HG02970 (cell line): ENCODE data around the gene PARP1.

Experiments used
- ATAC-seq: cut with Tn5 transposase; IDR thresholded peaks from one replicate; pipeline ENCODE4 v1.9.1; 2021; ENCODE audit warnings: mild to moderate bottlenecking, moderate library complexity, moderate number of reproducible peaks; ENCODE audit not compliant: unreplicated experiment, low FRiP score

Gene PARP1

DNA sequence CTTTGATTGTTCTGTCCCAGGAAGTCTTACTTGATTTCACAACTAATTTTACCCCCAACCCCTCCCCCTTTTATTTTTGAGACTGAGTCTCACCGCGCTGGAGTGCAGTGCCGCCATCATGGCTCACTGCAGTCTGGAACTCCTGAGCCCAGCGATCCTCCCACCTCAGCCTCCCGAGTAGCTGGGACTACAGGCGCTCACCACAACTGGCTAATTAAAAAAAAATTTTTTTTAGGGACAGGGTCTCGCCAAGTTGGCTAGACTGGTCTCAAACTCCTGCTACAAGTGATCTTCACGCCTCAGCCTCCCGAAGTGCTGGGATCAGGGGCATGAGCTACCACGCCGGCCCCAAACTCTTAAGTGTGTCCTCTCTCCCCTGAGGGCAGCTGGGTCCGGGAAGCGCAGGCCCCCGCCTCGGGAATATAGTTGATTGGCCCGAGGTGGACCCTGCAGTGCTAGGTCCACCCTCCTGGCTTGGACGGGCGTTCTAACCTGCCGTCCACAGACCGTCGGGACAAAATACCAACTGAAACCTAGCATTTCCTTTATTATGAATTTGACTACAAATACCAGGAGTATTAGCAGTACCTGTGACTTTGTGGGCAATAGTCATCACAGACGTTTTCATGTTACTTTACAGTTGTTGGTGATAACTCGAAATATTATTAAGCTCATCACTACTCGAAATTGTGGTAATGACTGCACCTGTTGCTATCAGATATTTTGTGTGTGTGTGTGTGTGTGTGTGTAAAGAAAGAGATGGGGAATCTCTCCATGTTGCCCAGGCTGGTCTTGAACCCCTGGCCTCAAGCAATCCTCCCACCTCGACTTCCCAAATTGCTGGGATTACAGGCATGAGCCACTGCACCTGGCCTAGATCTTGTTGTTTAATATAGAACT lies 642 bp upstream of the PARP1 start:
- ATAC-seq, result no peak

DNA sequence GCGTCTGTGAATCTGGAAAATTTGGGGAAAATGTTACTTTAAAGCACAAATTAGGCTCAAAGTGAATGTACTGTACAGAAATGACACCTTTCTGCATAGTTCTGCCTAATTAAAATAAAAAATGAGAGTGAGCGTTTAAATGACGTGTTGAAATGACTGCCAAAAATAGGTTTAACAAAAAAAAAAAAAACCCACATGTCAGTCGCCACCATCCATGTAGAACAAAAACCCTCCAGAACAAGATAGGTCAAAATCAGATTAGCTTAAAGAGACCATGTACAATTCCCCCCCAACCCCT lies 745 bp downstream of the PARP1 start:
- no peak for ATAC-seq

DNA sequence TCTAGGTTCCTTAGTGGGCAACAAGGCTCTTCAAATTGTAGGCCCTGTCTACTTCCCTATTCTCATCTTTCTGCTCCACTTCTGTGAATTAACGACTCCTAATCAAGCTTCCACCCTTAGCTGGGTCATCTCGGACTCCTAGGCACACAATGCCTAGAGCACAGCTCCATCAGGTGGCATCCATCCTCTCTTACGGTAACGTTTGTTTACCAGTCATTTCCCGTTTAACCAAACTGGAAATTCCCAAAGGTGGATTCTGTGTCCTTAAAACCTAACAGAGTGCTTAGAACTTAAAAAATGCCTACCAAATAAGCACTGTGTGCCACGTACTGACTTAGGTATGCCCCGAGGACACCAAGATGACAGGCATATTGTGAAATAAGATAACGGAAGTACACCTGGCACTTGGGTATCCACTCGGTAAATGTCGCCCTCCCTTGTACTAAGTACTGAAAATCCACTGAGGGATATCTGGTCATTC lies 1.5 kb downstream of the PARP1 start:
- ATAC-seq, result no peak

DNA sequence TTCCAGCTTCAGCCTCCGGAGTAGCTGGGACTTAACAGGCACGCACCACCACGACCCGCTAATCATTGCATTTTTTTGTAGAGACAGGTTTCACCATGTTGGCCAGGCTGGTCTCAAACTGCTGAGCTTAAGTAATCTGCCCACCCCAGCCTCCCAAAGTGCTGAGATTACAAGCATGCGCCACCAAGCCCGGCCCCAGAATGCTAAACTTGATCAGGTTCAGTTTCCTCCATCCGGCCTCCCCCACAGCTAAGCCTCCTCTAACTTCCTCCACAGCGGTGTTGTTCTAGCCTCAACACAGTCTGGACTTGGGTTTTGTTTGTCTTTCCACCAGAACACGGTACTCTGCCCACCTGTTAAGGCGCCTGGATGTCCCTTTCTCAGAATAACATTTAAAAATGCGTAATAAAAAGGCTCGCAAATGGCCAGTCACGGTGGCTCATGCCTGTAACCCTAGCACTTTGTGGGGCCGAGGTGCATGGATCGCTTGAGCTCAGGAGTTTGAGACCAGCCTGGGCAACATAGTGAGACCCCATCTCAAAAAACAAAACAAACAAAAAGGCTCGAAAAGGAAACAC lies 2.4 kb downstream of the PARP1 start:
- no peak for ATAC-seq

DNA sequence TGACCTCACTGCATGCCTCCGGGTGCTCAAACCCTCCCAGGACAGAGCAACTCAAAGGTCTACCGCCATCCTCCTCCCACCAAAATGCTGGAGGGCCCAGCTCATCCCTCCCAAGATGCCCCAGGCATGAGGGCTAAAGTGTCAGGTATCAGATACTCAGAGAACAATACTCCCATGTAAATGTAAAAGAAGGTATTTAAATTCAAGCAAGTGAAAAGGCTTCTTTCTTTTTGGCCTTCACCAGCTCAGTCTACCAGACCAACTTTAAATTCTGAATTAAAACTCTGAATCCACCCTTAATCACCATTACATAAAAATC lies 3.0 kb downstream of the PARP1 start:
- no peak for ATAC-seq

DNA sequence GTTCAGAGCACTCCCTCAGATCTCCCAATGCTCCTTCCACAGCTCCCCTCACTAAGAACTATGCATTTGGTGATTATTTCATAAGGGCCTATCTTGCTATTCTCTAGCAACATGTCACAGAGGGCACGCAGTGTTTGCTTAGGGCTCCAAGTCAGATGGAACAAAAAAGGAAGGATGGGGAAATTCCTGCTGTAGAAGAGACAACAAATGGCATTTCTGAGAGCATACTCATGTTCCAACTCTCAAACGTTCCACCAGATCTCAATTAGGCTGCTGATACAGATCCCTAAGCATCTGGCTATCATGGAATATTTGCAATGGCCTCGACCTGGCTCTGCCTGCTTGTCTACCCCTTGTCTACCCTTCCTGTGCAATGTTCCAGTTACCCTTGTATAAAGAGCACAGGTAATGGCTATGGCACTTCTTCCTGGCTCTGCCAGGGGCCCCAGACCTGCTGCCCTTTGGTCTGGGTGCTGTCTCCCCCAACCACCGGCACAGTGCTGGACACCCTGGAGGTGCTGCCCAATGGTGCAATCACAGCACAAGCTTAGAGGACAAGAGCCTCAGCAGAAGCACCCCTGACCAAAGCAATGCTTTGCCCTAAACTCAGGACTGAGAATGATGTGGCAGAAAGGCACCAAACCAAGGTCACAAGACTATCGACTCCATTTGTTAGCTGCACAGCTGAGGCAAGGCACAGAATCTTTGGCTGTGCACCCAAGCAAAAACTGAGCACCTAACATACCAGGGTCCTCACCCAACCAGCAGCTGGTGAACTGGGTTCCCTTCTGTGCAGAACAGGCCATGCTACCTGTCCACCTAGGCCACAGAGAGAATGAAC lies 3.6 kb downstream of the PARP1 start:
- ATAC-seq, result no peak

DNA sequence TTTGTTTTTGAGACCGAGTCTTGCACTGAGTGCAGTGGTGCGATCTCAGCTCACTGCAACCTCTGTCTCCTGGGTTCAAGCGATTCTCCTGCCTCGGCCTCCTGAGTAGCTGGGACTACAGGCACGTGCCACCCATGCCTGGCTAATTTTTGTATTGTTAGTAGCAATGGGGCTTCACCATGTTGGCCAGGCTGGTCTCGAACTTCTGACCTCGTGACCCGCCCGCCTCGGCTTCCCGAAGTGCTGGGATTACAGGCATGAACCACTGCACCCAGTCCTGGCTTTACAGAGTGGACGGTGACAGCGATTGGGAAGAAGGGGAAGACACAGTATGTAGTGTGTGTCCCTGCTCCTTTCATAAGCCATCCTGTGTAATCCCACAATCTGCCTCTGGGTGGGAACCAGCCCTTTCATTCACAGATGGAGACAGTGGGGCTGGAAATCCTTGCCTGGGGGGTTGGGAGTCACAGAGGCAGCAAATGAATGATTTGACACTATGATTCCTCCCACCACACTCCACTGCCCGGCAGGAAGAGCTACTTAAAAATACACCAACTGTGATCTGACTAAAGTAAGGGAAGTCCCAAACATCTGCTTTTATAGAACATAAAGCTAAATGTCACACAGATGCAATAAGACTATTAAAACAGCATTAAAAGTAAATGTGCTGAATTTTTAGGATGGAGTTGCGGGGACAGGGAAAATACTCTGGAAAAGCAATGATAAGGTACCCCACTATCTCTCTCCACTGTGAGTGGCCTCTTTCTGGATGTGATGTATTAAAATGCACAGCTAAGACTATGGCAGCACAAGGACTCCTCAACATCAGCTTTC lies 4.5 kb downstream of the PARP1 start:
- no peak for ATAC-seq

DNA sequence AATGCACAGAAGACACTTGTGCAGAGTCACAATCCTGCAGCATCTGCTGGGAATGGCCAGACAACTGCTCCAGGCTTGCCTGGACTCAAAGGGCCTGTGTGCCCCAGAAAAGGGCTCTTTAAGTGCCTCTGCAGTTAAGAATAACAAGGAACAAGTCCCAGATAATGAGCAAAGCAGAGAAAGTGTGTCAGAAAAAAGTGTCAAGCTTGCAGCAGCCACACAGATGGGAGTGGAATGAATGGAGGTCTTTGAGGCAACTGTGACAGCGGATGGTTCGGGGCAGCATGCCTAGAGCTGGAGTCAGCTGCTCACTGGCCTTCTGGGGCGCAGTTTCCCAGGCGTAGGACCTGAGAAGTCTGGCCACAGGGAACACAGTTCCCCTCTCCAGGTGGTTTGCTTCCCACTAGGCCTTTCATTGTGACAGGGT lies 5.1 kb downstream of the PARP1 start:
- no peak for ATAC-seq

DNA sequence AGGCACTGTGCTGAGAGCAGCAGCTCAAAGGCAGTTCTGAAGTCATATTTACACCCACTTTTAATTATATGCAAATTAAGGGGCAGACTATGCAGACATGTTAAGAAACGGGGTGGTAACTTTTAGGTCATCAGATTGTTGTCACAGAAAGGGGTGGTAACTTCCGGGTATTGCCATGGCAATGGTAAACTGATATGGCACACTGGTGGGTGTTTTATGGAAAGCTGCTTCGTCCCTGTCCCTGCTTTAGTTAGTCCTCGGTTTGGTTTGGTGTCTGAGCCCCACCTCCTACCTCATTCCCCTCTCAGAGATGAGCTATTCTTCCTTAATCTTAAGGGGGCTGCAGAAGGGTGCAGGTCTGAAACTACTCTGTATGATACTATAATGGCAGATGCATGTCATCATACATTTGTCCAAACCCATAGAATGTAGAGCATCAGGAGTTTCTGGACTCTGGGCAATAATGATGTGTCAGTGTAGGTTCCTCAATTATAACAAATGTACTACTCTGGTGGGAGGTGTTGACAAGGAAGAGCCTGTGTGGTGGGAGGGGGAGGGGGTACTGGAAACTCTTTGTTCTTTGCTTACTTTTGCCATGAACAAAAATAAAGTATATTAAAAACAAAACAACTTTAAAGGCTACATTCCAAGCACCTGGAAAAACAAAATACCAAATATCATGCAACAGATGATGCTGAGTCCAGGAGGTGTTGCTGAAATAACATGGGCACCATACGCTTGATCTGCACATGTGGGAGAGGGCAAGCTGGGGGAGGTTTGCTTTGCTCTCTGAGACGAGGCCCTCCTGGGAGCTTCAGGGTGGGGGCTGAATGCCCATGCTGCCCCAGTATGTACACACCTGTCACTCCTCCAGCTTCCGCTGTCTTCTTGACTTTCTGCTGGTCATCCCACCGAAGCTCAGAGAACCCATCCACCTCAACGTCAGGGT lies 6.3 kb downstream of the PARP1 start:
- no peak for ATAC-seq

DNA sequence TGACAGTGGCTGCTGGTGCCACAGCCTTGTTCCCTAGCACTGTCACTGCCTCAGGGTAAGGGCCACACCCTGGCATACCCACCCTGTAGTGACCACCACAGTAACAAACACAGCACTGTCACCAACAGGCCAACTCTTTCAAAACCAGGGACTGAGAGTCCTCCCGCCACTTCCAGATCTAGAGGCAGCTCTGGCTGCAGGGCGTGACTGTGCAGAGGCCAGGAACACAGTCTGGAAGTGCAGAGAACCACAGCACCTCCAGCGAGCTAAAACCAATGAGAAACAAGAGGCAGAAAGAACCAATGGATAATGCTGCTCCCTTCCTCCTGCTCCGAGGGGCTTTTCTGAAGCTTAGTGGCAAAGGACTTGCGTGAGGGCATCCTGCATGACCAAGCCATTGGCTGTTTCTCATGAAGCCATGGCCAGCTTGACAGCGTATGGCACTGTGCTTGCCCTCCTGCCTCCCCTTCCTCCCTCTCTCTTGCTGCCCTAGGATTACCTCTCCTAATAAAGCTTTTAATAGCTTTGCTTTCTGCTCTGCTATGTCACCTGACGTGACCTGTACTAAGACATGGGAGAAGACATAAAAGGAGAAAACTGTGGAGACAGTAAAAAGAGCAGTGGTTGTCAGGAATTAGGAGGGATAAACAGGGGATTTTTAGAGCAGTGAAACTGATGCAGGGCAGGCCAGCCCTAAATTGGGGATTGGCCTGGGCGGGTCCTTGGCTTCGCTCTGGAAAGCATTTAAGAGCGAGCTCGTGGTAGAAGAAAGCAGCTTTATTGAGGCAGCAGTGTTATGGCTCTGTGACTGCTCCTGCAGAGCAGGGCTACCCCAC lies 7.2 kb downstream of the PARP1 start:
- no peak for ATAC-seq

DNA sequence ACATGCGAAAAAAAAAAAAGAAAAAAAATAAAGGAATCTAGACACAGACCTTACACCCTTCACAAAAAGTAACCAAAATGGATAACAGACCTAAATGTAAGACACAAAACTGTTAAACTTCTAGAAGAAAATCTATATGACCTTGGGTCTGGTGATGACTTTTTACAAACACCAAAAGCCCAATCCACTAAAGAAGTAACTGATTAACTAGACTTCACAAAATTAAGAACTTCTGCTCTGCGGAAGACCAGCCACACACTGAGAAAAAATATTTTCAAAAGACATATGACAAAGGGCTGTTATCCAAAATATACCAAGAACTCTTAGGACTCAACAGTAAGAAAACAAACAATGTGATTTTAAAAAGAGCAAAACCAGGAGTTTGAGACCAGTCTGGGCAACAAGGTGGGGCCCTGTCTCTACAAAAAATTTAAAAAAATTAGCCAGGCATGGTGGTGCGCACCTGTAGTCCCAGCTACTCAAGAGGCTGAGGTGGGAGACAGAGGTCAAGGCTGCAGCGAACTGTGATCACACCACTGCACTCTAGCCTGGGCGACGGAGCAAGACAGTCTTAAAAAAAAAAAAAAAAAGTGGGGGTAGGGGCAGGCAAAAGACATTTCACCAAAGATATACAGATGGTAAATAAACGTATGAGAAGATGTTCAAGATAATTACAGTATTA lies 9.8 kb downstream of the PARP1 start:
- ATAC-seq, result no peak

DNA sequence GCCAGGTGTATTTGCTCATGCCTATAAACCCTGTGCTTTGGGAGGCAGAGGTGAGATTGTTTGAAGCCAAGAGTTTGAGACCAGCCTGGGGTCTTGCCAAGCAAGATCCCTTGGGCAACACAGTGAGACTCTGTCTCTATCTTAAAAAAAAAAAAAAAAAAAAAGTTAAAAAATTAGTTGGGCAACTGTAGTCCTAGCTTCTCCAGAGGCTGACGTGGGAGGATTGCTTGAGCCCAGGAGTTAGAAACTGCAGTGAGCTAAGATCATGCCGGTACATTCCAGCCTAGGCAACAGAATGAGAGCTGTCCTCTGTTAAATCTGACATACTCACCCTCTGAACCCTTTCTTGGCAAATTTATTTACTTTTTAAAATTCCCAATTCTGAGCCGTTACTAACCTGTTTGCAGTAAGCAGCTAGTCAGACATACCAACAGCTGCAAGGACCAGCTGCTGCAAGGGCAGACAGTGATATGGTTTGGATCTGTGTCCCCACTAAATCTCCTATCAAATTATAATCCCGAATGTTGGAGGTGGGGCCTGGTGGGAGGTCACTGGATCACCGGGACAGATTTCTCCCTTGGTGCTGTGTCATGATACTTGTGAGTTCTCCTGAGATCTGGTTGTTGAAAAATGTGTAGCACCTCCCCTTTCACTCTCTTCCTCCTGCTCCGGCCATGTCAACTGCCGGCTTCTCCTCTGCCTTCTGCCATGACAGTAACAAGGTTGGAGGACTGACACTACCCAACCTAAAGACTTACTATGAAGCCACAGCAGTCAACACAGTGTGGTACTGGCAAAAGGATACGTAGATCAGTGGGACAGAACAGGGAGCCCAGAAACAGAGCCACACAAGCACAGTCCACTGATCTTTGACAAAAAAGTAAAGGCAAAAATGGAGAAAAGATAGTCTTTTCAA lies 10.6 kb downstream of the PARP1 start:
- no peak for ATAC-seq

DNA sequence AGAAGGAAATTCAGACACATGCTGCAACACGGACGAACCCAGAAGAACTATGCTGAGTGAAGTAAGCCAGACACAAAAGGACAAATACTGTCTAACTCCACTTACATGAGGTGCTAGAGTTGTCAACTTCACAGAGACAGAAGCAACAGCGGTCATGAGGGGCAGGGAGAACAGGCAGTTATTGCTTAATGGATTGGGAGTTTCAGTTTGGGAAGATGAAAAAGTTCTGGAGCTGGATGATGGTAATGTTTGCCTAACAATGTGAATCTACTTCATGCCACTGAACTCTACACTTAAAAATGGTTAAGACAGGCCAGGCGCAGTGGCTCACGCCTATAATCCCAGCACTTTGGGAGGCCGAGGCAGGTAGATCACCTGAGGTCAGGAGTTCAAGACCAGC lies 12.1 kb downstream of the PARP1 start:
- no peak for ATAC-seq

DNA sequence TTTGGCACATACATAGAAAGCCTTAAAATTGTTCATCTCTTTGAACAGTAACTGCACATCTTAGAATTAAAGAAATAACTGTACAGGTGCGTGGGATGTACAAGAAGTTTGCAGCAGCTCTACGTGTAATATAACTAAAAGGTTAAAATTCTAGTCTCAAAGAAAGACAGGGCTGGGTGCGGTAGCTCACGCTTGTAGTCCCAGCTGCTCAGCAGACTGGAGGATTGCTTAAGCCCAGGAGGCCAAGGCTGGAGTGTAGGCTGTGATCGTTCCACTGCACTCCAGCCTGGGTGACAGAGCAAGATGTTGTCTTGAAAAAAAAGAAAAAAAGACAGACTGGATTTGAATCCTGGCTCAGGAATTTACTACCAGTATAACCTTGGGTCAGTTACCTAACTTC lies 13.4 kb downstream of the PARP1 start:
- no peak for ATAC-seq

DNA sequence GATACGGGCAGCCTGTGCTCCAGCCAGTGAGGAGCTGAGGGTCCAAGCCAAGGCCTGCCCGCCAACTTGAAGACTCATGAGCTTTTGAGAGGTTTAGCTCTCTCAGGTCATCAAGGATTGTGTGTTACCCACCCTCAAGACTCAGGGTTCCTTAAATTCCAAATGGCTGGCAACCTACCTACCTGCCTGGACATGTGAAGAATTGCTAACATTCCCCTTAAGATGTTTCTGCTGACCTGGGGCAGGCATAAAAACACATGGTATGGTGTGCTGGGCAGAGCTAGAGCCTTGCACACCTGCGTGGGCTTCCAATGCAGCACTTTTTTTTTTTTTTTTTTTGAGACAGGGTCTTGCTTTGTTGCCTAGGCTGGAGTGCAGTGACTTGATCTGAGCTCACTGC lies 17.2 kb downstream of the PARP1 start:
- no peak for ATAC-seq

DNA sequence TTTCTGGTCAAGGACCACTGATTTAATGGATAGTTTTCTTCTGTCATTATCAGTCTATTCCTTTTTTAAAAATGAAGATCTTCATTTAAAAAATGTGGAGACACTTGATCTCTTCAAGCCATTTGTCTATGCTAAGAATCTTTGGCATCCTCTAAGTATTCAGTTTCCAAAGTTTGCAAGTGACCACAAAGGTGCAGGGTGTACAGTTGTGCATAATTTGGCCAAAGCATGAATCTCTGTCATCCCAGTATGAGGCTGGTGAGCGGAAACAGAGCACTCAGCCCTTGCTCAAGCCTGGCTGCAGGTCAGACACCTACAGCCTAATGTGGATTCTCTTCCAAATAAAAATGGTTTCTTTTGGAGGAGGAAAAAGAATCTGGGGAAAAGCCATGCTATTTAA lies 19.8 kb downstream of the PARP1 start:
- no peak for ATAC-seq

DNA sequence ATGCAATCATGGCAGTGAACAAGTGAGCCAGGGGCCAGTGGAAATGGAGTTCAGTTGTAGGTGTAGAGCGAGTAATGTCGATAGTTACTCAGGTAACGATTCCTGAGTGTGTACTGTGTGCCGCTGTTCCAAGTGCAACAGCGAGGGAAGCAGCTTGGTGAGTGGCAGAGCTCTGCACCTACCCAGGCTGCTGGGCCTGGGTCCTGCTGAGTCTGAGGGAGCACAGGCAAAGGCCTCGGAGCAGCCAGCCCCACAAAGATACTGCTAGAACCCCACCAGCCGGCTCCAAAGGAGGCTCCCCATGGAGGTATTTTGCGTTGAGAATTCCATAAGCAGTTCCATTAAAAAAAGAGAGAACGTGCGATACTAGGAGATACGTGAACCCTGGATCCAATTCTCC lies 23.2 kb downstream of the PARP1 start:
- no peak for ATAC-seq
